Measurements from ENCODE around the gene ZPLD1. TPM values are rescaled to one million over a fixed set of nuclear protein-coding genes. Genes with fewer than 3 reads are reported as not detected.

The ZPLD1 gene
- total and polyA plus RNA-seq, 9 donors = 0.11 to 0.48 (median 0.27) TPM; not detected in 1

- H3K36me3 ChIP-seq = no peaks in the 10 kb centered on the region
- TF ChIP-seq POLR2A (IDR thresholded peaks at IDR 0.05) (no peak), EP300 (IDR thresholded peaks at IDR 0.05) (no peak), CTCF (IDR thresholded peaks at IDR 0.05) (no peak)
- intact Hi-C loops (cut with DNase I) = no loop called here
- no peaks in the 10 kb centered on the region for H3K4me1 ChIP-seq (ENCODE audit: insufficient read depth)
- no peaks in the 10 kb centered on the region for H3K9me3 ChIP-seq
- DNase-seq = no peak
- no peak overlapping the region for H3K27ac ChIP-seq
- H3K27me3 ChIP-seq = no peaks in the 10 kb centered on the region
- WGBS, 3 donors = 90 to 94% (median 91%) methylated on average over 2 of the region's 2 CpGs
- no peak overlapping the region for H3K4me3 ChIP-seq
Observed at GRCh38 chr3:102464261-102464660, 29.4 kb downstream of the ZPLD1 start.

- WGBS, 3 donors = 48 to 66% (median 60%) methylated on average over 1 of the region's 1 CpG
Observed at GRCh38 chr3:102466001-102466400, 31.2 kb downstream of the ZPLD1 start.

GRCh38 chr3:102470066-102470465, 35.3 kb downstream of the ZPLD1 start:
- intact Hi-C loops (cut with DNase I) = loop anchor here in 1 of 4 donors (5.0 kb wide), 1 partner anchor 1182 kb away; no protein-coding TSS in a partner anchor
- Histone ChIP-seq H3K36me3 (no peaks in the 10 kb centered on the region), H3K27me3 (no peaks in the 10 kb centered on the region), H3K4me3 (no peak overlapping the region), H3K9me3 (no peaks in the 10 kb centered on the region), H3K27ac (no peak overlapping the region), H3K4me1 (ENCODE audit: insufficient read depth) (no peaks in the 10 kb centered on the region)
- 87 to 92% (median 90%) methylated on average over 6 of the region's 6 CpGs for WGBS, 3 donors
- TF ChIP-seq CTCF (IDR thresholded peaks at IDR 0.05) = no peak
- TF ChIP-seq POLR2A (IDR thresholded peaks at IDR 0.05) = no peak
- TF ChIP-seq EP300 (IDR thresholded peaks at IDR 0.05) = no peak
- DNase-seq = no peak

More at GRCh38 chr3:102466001-102466400, 31.2 kb downstream of the ZPLD1 start:
- TF ChIP-seq POLR2A (IDR thresholded peaks at IDR 0.05) (no peak), CTCF (IDR thresholded peaks at IDR 0.05) (no peak), EP300 (IDR thresholded peaks at IDR 0.05) (no peak)
- H3K36me3 ChIP-seq = no peaks in the 10 kb centered on the region
- H3K9me3 ChIP-seq = no peaks in the 10 kb centered on the region
- DNase-seq = no peak
- intact Hi-C loops (cut with DNase I) = no loop called here
- no peaks in the 10 kb centered on the region for H3K4me1 ChIP-seq (ENCODE audit: insufficient read depth)
- H3K4me3 ChIP-seq = no peak overlapping the region
- no peaks in the 10 kb centered on the region for H3K27me3 ChIP-seq
- H3K27ac ChIP-seq = no peak overlapping the region

GRCh38 chr3:102471001-102471400, 36.2 kb downstream of the ZPLD1 start:
- Histone ChIP-seq H3K27ac (no peak overlapping the region), H3K9me3 (no peaks in the 10 kb centered on the region), H3K36me3 (no peaks in the 10 kb centered on the region), H3K4me3 (no peak overlapping the region), H3K4me1 (ENCODE audit: insufficient read depth) (no peaks in the 10 kb centered on the region), H3K27me3 (no peaks in the 10 kb centered on the region)
- no peak for TF ChIP-seq EP300 (IDR thresholded peaks at IDR 0.05)
- DNase-seq = no peak
- intact Hi-C loops (cut with DNase I) = loop anchor here in 1 of 4 donors (5.0 kb wide), 1 partner anchor 1181 kb away; no protein-coding TSS in a partner anchor
- WGBS, 3 donors = 93 to 97% (median 94%) methylated on average over 10 of the region's 10 CpGs

- Histone ChIP-seq H3K4me1 (ENCODE audit: insufficient read depth) (no peaks in the 10 kb centered on the region), H3K36me3 (no peaks in the 10 kb centered on the region), H3K4me3 (no peak overlapping the region), H3K9me3 (no peaks in the 10 kb centered on the region), H3K27me3 (no peaks in the 10 kb centered on the region), H3K27ac (no peak overlapping the region)
- WGBS, 3 donors = 94 to 98% (median 97%) methylated on average over 2 of the region's 2 CpGs
- no peak for DNase-seq
- no peak for TF ChIP-seq POLR2A (IDR thresholded peaks at IDR 0.05)
- no peak for TF ChIP-seq EP300 (IDR thresholded peaks at IDR 0.05)
- TF ChIP-seq CTCF (IDR thresholded peaks at IDR 0.05) = no peak
- intact Hi-C loops (cut with DNase I) = loop anchor here in 1 of 4 donors (5.0 kb wide), 1 partner anchor 1181 kb away; no protein-coding TSS in a partner anchor
Observed at GRCh38 chr3:102471491-102471890, 36.7 kb downstream of the ZPLD1 start.

Measured in ovary (tissue), 9 donors.